ENCODE results near the gene BTF3.
"Not testable (repeated sequence)": the region's sequence is repeated elsewhere in the genome, so short reads cannot be mapped to it uniquely, and the experiment has no call there.

The BTF3 gene

GRCh38 chr5:73498057-73498992 is at the start of gene BTF3:
BTF3 (plus strand) TSS chr5:73498442; CDS start chr5:73498668, 226 bp downstream.
- DNase-seq (ENCODE audit: low read depth, low spot score), result peak; percentile 96

GRCh38 chr5:73448463-73449136 is 49.6 kb upstream of the BTF3 start, which contains the start of gene FOXD1:
FOXD1 (minus strand) TSS chr5:73448777; CDS start chr5:73448362, 415 bp downstream.
- peak; percentile 90 for DNase-seq (ENCODE audit: low read depth, low spot score)

GRCh38 chr5:73450137-73450536 is 48.1 kb upstream of the BTF3 start:
- no peak for DNase-seq (ENCODE audit: low read depth, low spot score)

- peak; percentile 40 for DNase-seq (ENCODE audit: low read depth, low spot score)
Measured at GRCh38 chr5:73450672-73451223, 47.5 kb upstream of the BTF3 start.

GRCh38 chr5:73451224-73452130 is 46.8 kb upstream of the BTF3 start:
- peak; percentile 67 for DNase-seq (ENCODE audit: low read depth, low spot score)

- DNase-seq (ENCODE audit: low read depth, low spot score), result no peak
Measured at GRCh38 chr5:73452215-73452614, 46.0 kb upstream of the BTF3 start.

- DNase-seq (ENCODE audit: low read depth, low spot score), result peak; percentile 81
Measured at GRCh38 chr5:73454379-73455036, 43.7 kb upstream of the BTF3 start.

- not testable (repeated sequence) for DNase-seq (ENCODE audit: low read depth, low spot score)
Measured at GRCh38 chr5:73456462-73456861, 41.8 kb upstream of the BTF3 start.

- DNase-seq (ENCODE audit: low read depth, low spot score), result no peak
Measured at GRCh38 chr5:73459366-73459765, 38.9 kb upstream of the BTF3 start.

- DNase-seq (ENCODE audit: low read depth, low spot score), result no peak
Measured at GRCh38 chr5:73460133-73460532, 38.1 kb upstream of the BTF3 start.

GRCh38 chr5:73464016-73464745 is 34.1 kb upstream of the BTF3 start:
- no peak for DNase-seq (ENCODE audit: low read depth, low spot score)

- not testable (repeated sequence) for DNase-seq (ENCODE audit: low read depth, low spot score)
Measured at GRCh38 chr5:73468638-73469037, 29.6 kb upstream of the BTF3 start.

- no peak for DNase-seq (ENCODE audit: low read depth, low spot score)
Measured at GRCh38 chr5:73469878-73470277, 28.4 kb upstream of the BTF3 start.

- DNase-seq (ENCODE audit: low read depth, low spot score), result no peak
Measured at GRCh38 chr5:73471654-73472053, 26.6 kb upstream of the BTF3 start.

GRCh38 chr5:73472116-73472515 is 26.1 kb upstream of the BTF3 start:
- DNase-seq (ENCODE audit: low read depth, low spot score), result no peak

GRCh38 chr5:73480500-73480899 is 17.7 kb upstream of the BTF3 start:
- no peak for DNase-seq (ENCODE audit: low read depth, low spot score)

- DNase-seq (ENCODE audit: low read depth, low spot score), result peak; percentile 25
Measured at GRCh38 chr5:73482383-73483136, 15.7 kb upstream of the BTF3 start.

- DNase-seq (ENCODE audit: low read depth, low spot score), result peak; percentile 32
Measured at GRCh38 chr5:73483676-73484075, 14.6 kb upstream of the BTF3 start.

- no peak for DNase-seq (ENCODE audit: low read depth, low spot score)
Measured at GRCh38 chr5:73484511-73484910, 13.7 kb upstream of the BTF3 start.

All from ELF-1 (cell line).